Upper lobe of left lung (tissue), 6 donors: ENCODE measurements around the gene SIK3. TPM values are rescaled to one million over a fixed set of nuclear protein-coding genes. Genes with fewer than 3 reads are reported as not detected.

ENCODE experiments used
- ATAC-seq, 2 donors: fragments of 200-7000 bp; cut with Tn5 transposase; one replicate each; pipeline ENCODE4 v1.9.1; 2022; ENCODE audit warnings: mild to moderate bottlenecking in 2 of 2, moderate library complexity in 2 of 2; ENCODE audit not compliant: low FRiP score in 2 of 2
- DNase-seq, 2 donors: peaks; one replicate each; pipeline ENCODE4 v3.0.0-alpha.2; 2019 to 2020
- H3K27ac ChIP-seq, 4 donors: fragments of 200-600 bp; sonication (generic); one replicate each; pipeline ENCODE4 v1.5.1; 2016 to 2019
- H3K27me3 ChIP-seq, 4 donors: fragments of 200-600 bp; sonication (generic); one replicate each; pipeline ENCODE4 v1.5.1; 2017 to 2019
- H3K36me3 ChIP-seq, 4 donors: fragments of 200-600 bp; sonication (generic); one replicate each; pipeline ENCODE4 v1.5.1; 2016 to 2019
- H3K4me1 ChIP-seq, 4 donors: fragments of 200-600 bp; sonication (generic); one replicate each; pipeline ENCODE4 v1.5.1; 2018 to 2019
- H3K4me3 ChIP-seq, 4 donors: fragments of 200-600 bp; sonication (generic); one replicate each; pipeline ENCODE4 v1.5.1; 2017 to 2019; ENCODE audit warnings: mild to moderate bottlenecking in 2 of 4, moderate library complexity in 1 of 4
- H3K9me3 ChIP-seq, 4 donors: fragments of 200-600 bp; sonication (generic); one replicate each; pipeline ENCODE4 v1.5.1; 2018 to 2019
- CTCF ChIP-seq, 6 experiments: fragments of 450-650 bp in 4 of 6; fragments of 200-600 bp in 2 of 6; sonication (generic) in 2 of 6; IDR thresholded peaks; one replicate each; pipeline ENCODE4 v1.5.1; 2016 to 2019; ENCODE audit warnings: antibody characterized with exemption in 6 of 6
- EP300 ChIP-seq, 4 donors: sonication (generic); formaldehyde crosslinking; IDR thresholded peaks; one replicate each; pipeline ENCODE4 v1.5.1; 2017; ENCODE audit warnings: antibody characterized with exemption in 4 of 4, control low read depth in 2 of 4
- POLR2A ChIP-seq, 4 donors: fragments of 450-650 bp; IDR thresholded peaks; one replicate each; pipeline ENCODE4 v1.5.1; 2016 to 2017; ENCODE audit warnings: antibody characterized with exemption in 4 of 4, mild to moderate bottlenecking in 2 of 4
- POLR2AphosphoS5 ChIP-seq, 2 donors: sonication (generic); formaldehyde crosslinking; IDR thresholded peaks; one replicate each; pipeline ENCODE4 v1.5.1; 2017; ENCODE audit warnings: antibody characterized with exemption in 2 of 2
- WGBS, 2 donors: methylation state at CpG; one replicate each; pipeline ENCODE4 v1.1.5; 2017 to 2018; 5-methylcytosine and 5-hydroxymethylcytosine counted together
- total RNA-seq, 6 donors: library from RNA; depleted of rRNA in 4 of 6; stranded (reverse); fragments of >200 nt in 4 of 6; gene quantifications; one replicate each; pipeline versions ENCODE4 v1.1.0 to v1.2.1, GENCODE V29; 2016 to 2021
- donor health status: DM: no; HTN: no; CAD: no; lungs with moderate emphysema.
- donor health status: DM: no; HTN: yes; CAD: no; lungs with severe emphysema.

SIK3 gene
- total RNA-seq, result 100 to 1,000 TPM in 1 of 6 donors, 10 to 100 TPM in 5; 26.9 to 115 (median 43.7) TPM

DNA sequence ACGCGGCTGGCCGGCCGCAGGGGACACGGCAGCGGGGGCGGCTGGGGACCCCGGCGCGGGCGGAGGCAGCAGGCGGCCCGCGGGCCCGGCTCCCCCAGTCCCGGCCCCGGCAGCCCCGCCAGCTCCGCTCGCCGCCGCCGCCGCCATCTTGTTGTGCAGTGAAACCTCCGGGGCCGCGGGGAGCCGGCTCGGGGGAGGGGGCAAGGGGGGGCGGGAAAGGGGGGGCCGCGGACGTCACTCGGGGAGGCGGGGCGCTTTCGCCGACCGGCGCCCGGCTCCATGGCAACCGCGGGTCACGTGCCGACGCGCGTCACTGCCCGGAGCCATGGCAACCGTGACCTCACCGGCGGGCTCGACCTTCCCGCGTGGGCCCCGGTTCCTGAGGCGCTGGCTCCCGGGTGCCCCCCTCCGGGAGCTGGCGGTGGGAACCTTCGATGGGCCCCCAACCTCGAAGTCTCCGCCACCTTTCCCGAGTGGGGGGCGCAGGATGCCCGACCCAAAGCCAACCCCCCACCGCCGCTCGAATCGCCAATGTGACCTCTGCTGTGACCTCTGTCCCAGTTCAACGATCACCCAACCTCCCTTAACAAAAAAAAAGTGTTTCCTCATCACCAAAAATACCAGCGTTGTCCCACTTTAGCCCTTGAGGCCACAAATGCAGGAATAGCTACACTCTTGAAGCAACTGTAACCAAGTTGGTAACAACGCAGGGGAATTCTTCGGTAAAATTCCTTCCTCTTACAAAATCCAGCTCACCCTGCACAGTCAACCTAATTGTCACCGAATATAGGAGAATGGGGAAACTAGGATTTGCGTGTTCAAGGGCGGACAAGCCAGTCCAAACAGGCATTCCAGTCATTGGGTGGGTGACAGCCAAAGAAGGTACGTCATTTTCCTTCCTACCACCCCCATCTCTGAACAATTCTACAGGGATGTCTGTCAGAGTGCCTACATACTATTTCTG is at the start of gene SIK3:
Gene SIK3, minus strand, starts transcription at position 160 of the 964 bp plus-strand sequence. Its CDS starts 13 bp downstream, at position 147.
- Histone ChIP-seq H3K27ac (peak within 1 kb of the TSS; percentile 95 to 99 (median 97)), H3K36me3 (no peaks in the 10 kb centered on the region), H3K27me3 (no peaks in the 10 kb centered on the region), H3K4me3 (peak within 1 kb of the TSS; percentile 46 to 92 (median 80)), H3K4me1 (peaks cover 33 to 47% (median 36%) of the 10 kb centered on the region in 4 donors), H3K9me3 (no peaks in the 10 kb centered on the region)
- WGBS, 2 donors, result 2 to 5% methylated on average over 19 to 20 of the region's 78 CpGs
- peak; percentile 21 to 81 (median 48) for TF ChIP-seq CTCF (IDR thresholded peaks at IDR 0.05)
- TF ChIP-seq POLR2AphosphoS5 (IDR thresholded peaks at IDR 0.05), result peak; percentile 50 to 72
- peak in 2 of 4 donors; percentile 63 to 71 for TF ChIP-seq EP300 (IDR thresholded peaks at IDR 0.05)
- peak in 2 of 4 donors; percentile 84 to 86 for TF ChIP-seq POLR2A (IDR thresholded peaks at IDR 0.05)
- DNase-seq, result peak; percentile 95 to 99
- ATAC-seq, result peak; percentile 90 to 95

- peaks cover 0 to 21% (median 8%) of the 10 kb centered on the region in 4 donors for H3K36me3 ChIP-seq
- TF ChIP-seq POLR2AphosphoS5 (IDR thresholded peaks at IDR 0.05), result no peak
- TF ChIP-seq CTCF (IDR thresholded peaks at IDR 0.05), result no peak
- no peak for TF ChIP-seq POLR2A (IDR thresholded peaks at IDR 0.05)
- TF ChIP-seq EP300 (IDR thresholded peaks at IDR 0.05), result no peak
These were observed 48.3 kb upstream of the SIK3 start for GRCh38 chr11:117146521-117146920.

GRCh38 chr11:117145393-117145761 is 47.1 kb upstream of the SIK3 start:
- H3K27me3 ChIP-seq, result no peaks in the 10 kb centered on the region
- DNase-seq, result no peak
- H3K4me1 ChIP-seq, result peaks cover 26 to 55% (median 32%) of the 10 kb centered on the region in 4 donors
- no peaks in the 10 kb centered on the region for H3K9me3 ChIP-seq
- peak overlapping the region; percentile 86 to 95 (median 92) for H3K27ac ChIP-seq
- H3K36me3 ChIP-seq, result peaks cover 0 to 21% (median 8%) of the 10 kb centered on the region in 4 donors
- 8 to 9% methylated on average over 5 of the region's 5 CpGs for WGBS, 2 donors
- H3K4me3 ChIP-seq, result peak overlapping the region; percentile 66 to 93 (median 82)
- ATAC-seq, result no peak
- TF ChIP-seq CTCF (IDR thresholded peaks at IDR 0.05), result no peak
- TF ChIP-seq EP300 (IDR thresholded peaks at IDR 0.05), result no peak
- TF ChIP-seq POLR2AphosphoS5 (IDR thresholded peaks at IDR 0.05), result no peak
- TF ChIP-seq POLR2A (IDR thresholded peaks at IDR 0.05), result no peak

More at GRCh38 chr11:117146521-117146920, 48.3 kb upstream of the SIK3 start:
- Histone ChIP-seq H3K4me1 (peaks cover 26 to 57% (median 32%) of the 10 kb centered on the region in 4 donors), H3K4me3 (no peak overlapping the region), H3K27me3 (no peaks in the 10 kb centered on the region), H3K9me3 (no peaks in the 10 kb centered on the region), H3K27ac (no peak overlapping the region)
- WGBS, 2 donors, result 72 to 81% methylated on average over 10 of the region's 10 CpGs
- ATAC-seq, result no peak
- DNase-seq, result no peak

DNA sequence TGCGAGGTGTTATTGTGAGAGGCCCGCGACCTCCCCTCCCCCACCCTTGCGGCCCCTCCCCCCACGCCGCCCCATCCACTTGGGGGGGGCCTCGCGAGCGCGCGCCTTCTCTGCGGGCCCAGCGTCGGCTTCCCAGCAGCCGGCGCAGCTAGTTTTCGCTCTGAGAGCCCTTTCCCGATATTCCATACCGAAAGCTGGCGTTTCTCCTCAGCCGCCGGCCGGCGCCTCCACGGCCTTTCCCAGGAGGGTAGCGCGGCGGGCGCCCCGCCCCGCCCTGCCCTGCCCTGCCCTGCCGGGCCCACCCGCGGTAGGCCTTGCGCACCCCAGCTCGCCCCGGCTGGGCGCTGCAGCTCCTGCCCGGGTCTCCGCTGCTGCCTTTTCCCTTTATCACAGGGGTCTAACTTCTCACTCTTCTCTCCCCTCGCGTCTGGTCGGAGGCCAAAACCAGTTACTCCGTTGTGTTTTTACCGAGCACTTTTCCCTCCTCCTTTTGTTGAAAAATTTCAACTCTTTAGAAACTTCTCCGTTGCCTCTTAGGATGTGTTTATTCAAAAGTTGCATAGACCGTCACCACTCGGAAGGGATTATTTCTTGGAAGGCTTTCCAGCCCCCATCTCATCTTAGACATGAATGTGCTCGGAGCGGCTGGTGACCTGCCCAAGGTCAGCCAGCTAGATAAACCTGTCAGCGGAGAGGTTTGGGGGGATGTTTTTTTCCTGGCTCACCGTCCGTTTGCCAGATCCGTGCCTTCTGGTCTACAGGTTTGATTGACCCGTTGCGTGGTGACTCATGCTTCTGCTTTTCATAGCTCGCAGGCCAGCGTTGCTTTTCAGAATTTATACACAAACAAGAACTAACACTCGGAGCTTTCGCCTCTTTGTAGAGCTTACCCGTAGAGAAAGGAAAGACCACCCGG is 46.5 kb upstream of the SIK3 start:
- DNase-seq, result peak; percentile 74 to 92
- Histone ChIP-seq H3K4me3 (peak overlapping the region; percentile 66 to 93 (median 82)), H3K27me3 (no peaks in the 10 kb centered on the region), H3K9me3 (no peaks in the 10 kb centered on the region), H3K27ac (peak overlapping the region; percentile 86 to 95 (median 92)), H3K36me3 (peaks cover 0 to 21% (median 8%) of the 10 kb centered on the region in 4 donors), H3K4me1 (peaks cover 26 to 49% (median 28%) of the 10 kb centered on the region in 4 donors)
- TF ChIP-seq POLR2A (IDR thresholded peaks at IDR 0.05) (peak in 2 of 4 donors; percentile 13 to 35), EP300 (IDR thresholded peaks at IDR 0.05) (no peak), CTCF (IDR thresholded peaks at IDR 0.05) (peak in 1 of 6 experiments; percentile 10)
- peak; percentile 85 to 87 for ATAC-seq
- WGBS, 2 donors, result 1% methylated on average over 43 to 48 of the region's 62 CpGs
